ENCODE measurements around the gene EDIL3.

The EDIL3 gene, protein sequence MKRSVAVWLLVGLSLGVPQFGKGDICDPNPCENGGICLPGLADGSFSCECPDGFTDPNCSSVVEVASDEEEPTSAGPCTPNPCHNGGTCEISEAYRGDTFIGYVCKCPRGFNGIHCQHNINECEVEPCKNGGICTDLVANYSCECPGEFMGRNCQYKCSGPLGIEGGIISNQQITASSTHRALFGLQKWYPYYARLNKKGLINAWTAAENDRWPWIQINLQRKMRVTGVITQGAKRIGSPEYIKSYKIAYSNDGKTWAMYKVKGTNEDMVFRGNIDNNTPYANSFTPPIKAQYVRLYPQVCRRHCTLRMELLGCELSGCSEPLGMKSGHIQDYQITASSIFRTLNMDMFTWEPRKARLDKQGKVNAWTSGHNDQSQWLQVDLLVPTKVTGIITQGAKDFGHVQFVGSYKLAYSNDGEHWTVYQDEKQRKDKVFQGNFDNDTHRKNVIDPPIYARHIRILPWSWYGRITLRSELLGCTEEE

DNA sequence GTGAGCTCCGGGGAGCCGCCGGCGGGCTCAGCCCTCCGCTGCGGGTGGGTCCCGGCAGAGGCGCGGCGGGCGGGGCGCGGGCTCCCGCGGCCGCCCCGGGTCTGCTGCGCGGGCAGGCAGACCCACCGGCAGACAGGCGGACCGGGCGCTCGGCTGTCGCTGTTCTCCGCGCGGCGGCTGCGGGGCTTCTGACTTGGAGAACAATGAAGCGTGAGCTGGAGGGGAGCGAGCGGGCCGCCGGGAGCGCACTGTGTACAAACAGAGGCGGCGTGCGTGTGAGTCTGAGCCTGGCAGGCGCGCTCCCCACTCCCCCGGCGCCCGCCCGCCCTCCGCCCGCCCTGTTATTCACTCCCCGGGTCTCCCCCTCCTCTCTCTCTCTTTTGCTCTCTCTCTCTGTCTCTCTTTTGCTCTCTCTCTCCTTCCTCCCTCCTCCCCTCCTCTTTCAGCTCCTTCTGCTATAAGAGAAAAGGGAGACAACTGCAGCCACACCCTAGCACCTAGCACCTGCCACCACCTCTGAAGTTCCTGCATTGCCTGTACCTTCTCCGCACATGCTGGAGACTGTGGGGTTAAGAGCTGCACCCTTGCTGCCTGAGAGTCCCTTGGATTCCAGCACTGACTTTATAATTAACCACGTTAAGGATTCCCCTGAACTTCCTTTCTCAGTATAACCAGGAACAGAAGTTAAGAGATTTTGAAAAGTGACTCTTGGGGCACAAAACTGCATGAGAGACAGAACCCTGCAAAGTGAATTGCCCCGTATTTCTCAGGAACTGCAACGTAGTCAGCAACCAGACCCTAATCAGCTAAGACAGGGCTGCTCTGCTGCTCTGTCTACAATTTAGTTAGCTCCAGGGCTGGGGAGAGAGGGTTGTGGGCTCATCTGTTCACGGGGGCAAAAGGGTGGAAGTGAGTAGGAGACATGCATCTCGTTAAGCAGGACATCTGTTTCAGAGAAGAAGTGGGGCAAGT is at the start of gene EDIL3:
EDIL3 (minus strand) TSS at position 277 of the 972 bp plus-strand sequence. CDS start 506 bp downstream, outside the sequence.
- DNase-seq = no peak

DNA sequence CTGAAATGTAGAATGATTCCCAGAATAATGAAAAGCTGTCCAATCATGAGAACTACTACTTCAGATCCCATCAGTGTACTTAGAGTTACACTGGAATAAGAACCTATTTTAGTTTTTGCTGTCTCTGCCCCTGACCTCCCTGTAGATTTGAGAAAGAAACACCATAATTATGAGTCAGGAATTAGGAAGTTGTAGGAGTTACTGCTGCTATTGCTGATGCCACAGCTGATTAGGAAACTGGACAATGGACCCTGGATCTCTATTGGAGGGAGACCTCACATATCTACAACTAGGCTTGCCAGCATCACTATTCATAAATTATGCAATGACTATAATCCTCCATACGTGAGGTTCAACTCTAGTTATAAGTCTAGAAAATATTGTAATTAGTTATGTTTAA is 48.8 kb upstream of the EDIL3 start:
- DNase-seq = no peak

DNA sequence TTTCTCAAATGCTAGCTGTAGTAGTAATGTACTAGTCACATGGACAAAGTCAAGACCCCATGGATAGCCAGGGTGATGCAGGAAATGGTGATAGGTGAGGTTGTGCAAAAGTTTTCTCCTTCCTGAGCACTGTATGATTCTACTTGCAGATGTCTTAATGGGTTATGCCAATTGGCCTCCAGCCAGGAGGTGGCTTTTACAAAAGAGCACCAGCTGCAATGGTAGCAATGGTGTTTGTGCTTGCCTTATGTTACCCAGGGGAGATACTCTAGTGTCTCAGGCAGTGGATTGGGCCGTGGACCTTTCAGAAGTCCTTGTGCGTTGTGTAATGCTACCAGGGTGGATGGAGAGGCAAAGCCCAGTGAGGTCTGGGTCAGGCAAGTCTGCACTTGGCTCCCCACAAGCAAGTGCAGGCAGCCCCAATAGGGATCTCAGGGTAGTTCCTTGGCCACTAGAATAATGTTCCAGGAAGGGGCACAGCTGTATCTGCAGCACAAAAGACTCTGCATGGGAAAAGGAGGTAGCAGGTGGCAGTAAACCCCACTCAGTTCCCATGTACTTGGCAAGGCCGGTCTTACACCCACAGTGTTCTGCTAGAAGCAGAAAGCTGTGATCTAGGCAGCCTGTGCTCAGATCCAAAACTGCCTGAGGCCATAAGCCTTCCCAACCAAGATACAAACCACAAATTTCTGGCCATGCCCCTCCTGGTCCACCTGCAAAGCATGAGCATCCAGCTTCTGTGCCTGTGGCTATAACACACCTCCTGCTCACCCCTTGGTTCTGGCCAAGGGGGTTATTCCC is 46.4 kb upstream of the EDIL3 start:
- no peak for DNase-seq

DNA sequence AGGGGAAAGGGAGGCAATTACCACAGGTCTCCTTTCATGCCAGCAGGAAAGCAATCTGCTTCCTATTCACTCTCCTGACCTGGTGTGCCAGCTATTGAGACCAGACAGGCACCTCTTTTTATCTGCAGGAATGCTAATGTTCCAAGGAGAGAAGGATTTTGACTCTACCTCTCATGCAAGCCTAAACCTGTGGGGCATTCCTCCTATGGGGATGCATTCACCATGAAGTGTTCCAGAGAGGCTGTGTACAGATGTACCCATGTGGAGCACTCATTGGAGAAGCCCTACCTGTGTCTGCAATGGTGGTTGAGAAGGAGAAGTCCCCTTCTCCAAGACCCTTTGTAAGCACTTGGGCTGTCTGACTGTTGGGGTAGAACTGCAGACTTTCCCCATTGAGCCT is 45.4 kb upstream of the EDIL3 start:
- no peak for DNase-seq

DNA sequence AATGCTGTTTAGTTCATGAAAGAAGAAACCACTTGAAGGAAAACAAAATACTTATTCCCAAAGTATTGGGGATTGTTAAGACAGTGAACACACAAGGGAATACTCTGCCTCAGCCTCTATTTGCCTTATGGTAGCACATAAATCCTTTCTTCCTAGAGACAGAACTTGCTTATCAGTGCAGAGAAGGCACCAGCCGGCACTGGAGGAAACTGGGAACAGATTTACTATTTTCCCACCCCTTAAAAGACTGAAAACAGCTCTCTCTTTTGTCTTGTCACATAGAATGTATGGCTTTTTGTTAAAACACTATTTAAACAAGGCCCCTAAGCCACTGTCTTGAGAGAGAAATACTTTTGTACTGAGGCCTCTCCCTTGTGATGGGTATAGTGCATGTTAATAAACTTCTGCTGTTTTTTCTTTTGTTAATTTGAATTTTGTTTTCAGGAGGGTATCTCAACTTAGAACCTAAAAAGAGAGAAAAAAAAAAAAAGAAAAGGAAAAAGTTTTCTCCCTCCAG is 40.7 kb upstream of the EDIL3 start:
- DNase-seq = no peak

DNA sequence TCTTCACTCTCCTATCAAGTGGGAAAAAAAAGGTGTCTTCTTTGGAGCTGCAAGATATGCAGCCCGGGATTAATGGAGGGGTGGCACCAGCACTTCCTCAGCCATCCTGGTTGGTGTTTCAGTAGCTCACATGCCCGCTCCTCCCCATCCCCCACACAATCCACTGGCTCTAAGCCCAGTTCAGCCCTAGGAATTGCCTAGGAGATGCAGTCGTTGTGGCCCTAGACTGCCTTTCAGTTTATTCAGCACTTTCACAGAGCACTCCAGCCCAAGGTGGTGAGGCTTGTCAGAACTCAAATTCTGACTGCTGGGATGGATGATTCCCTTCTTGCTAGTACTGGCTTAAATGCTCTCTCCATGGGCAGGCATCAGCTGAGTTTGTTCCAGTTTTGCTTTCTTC is 35.1 kb upstream of the EDIL3 start:
- no peak for DNase-seq

DNA sequence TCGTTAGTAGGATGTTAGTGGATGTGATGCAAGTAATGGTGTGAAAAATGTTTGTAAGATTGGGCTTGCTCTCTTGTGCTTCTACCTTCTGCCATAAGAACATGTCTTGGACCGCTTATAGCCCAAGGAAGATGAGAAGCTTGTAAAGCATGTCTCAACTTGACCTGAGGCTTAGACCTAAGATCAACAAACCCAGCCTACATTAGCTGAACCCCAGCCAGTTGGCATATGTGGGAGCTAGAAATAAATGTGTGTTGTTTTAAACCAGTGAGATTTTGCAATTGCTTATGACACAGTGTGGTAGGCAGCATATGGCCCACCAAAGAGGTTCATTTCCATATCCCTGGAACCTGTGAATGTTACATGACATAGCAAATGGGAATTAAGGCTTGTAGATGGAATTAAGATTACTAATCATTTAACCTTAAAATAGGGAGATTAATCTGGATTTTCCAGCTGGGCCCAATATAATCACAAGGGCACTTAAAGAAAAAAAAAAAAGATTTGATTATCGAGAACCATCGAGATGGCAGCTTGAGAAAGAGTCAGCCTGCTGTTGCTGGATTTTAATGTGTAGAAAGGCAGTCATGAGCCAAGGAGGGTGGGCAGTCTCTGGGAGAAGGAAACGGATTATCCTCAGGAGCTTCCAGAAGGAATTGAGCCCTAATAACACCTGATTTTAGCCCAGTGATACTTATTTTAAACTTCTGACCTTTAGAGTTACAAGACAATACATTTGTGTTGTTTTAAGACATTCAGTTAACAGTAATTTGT is 27.3 kb upstream of the EDIL3 start:
- no peak for DNase-seq

DNA sequence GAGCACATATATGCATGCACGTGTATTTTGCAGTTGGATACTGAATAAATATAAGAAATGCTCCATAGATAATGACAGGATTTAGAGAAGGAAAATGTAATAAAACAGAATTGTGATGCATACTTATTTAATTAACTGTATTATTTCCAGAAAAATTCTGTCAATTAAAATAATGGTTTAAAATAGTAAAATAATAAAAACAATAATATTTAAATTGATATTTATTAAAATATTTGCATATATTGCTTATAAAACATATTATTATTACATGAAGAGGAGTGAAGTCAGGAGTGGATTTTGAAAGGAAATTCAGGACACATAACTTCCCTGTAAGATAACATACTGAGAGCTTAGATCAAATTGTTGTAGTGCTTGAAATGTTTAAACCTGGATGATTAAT is 21.4 kb upstream of the EDIL3 start:
- no peak for DNase-seq

DNA sequence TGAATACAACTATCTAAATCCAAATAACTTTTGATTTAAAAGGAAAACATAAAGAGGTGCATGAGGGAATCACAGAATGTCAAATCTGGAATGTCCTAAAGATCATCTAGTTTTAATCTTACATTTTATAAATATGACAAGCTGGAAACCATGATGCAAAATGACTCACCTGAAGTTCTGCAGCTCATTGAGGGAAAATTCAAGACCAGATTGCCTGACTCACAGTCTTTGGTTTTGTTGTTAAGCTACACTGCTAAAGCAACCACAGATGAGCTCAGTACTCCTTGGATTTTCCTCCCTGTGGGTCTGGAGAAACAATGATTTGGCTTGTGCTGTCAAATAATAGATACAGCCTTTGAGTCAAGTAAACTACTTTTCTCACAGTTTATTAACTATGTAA is 19.1 kb upstream of the EDIL3 start:
- DNase-seq = no peak

DNA sequence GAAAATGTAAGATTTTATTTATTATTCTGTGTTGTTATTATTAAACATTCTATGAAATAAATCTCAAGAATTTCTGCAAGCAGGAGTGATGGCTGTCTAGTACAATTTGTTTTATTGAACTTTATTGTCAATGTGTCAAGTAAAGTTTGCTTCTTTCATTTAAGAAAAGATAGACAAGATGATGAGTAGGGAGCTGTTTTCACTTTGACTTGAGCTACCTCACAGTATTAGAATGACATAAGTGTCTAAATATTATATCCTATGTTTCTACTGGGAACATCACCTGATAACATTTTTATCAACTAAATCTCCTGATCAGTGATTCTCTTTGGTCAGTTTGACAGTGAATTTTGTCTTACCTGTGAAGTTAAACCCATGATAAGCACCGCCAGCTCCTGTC is 12.7 kb upstream of the EDIL3 start:
- no peak for DNase-seq

DNA sequence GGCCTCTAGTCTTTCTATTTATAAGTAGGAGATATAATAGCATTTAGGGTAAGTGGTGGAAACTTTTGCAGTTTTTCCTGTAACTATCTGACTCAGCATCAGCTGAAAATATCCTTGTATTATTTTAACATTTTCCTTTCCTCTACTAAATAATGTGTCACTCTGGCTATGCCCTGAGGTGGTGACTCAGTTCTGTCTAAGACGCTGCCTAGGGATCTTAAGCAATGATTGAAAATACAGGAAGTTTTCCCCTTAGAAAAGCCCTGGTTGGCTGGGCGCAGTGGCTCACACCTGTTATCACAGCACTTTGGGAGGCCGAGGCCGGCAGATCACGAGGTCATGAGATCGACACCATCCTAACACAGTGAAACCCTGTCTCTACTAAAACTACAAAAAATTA is 9.3 kb upstream of the EDIL3 start:
- DNase-seq = no peak

DNA sequence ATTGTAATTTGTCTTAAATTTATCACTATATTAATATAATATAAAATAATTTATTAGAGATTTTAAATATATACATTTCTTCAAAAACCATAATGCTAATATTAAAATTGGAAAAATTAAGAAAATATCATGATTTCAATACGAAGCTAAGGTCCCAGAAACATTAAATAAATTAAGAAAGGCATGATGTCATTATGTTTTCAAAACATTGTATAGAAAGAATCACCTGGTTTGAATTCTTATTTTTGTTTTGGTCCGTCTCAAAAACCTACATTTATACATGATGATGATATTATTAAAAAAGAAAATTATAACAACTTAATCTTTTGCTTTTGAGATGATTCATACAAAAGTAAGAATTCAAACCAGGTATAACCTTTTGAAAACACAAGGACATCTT is 8.2 kb upstream of the EDIL3 start:
- no peak for DNase-seq

DNA sequence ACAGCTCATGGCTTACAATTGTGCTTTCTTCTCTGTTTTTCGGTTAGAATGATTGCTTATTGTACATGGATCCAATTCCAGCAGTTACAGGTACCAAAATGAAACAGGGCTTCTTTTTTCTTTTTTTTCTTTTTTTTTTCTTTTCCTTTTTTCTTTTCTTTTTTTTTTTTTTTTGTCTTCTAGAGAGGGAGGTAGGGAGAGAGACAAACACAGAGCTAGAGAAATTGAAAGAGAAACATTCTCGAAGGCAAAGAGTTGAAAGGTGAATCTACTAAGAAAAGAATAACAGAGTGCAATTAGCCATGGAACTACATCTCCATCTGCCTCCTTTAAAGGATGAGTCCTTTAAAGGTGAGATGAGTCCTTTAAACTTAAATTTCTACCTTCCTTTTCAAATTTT is 1.0 kb upstream of the EDIL3 start:
- DNase-seq = no peak

DNA sequence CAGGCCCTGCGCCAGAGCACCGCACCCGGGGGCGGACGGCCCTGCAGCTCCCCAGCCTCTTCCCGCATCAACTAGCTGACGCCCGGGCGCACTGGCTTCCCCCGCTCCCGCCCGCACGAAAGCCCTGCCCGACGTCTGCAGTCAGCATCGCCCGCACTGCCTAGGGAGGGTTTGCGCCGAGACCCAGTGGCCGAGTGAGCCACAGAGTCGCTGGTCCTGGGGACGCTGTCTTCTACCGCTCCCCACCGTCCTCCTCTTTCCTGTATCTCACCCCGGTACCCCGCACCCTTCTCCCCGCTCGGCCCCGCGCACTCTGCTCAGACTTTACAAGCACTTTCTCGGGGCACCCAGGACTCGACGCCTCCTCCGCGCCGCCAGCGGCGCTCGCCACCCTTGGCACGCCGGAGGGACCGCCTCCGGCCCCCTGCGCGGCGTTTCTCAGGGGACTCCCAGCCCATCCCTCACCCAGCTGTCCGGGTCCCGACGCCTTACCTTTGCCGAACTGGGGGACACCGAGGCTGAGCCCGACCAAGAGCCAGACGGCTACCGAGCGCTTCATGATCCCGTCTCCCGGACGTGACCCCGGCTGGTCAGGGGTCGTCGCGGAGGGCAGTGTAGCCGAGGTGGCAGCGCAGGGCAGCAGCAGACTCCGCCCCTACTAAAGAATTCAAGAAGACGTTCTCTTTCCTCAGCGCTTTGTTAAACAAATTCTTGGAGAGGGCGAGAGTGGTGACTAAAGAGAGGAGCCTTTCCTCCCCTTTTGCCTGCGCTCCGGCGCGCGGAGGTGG is 670 bp downstream of the EDIL3 start:
- no peak for DNase-seq

DNA sequence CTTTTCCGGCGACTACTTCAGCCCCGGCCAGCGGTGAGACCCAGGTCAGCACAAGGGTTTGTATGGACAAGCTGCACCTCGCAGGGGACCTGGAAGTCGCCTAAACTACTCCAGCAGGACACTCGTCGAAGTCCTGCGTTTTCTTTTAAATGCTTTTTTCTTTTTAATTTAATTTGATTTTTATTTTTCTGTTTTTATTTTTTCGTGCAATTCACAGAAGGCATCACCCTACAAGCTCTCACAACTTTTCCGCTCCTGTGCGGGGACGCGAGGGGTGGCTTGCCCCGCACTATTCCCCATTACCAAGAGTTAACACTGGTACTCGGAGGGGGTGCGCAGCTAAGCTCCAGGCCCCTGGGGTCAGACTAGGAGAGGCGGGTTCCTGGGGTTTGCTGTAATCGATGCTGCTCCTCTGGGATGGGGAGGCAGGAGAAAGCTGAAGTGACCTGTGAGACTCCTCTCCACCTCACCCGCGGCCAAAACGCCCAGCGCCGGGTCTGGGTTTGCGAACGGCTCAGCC is 1.3 kb downstream of the EDIL3 start:
- no peak for DNase-seq

DNA sequence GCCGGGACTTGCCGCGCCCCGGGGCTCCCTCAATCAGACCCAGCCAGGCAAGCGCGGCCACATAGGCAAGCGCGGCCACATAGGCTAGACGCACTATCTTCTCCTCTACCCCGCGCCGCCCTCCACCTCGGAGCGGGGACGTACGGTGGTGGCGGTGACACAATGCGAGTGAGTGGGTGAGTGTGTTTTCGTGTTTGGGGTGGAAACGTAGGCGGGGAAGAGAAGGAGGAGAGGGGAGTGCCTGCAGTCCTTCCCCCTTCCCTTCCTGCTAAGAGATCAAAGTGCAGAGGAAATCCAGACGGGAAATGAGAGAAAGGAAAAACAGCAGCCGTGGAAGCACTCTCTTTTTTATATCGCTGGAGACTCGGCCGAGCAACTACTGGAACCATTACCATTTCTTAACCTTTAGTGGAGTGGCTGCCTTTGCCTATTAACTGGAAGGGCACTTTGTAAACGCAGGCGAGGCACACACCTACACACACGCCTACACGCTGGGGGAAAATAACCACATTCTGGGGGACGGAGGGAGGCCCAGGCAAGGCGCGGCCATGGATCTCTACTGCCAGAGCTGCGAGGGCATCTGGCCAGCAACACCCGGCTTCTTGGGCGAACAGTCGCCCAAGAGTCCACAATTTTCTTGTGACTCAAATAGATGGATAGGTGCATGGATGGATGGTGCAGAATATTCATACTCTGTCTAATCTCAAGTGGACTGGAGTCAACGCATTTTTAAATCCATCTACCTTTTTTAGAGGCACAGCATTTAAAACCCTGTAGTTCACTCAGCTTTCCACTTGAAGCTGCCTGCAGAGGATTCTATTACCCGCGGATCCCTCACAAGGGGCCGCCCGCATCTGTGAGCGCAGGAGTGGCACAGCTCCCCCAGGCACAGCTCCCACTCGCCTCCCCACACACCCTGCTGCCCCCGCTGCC is 2.1 kb downstream of the EDIL3 start:
- peak; percentile 0 for DNase-seq

DNA sequence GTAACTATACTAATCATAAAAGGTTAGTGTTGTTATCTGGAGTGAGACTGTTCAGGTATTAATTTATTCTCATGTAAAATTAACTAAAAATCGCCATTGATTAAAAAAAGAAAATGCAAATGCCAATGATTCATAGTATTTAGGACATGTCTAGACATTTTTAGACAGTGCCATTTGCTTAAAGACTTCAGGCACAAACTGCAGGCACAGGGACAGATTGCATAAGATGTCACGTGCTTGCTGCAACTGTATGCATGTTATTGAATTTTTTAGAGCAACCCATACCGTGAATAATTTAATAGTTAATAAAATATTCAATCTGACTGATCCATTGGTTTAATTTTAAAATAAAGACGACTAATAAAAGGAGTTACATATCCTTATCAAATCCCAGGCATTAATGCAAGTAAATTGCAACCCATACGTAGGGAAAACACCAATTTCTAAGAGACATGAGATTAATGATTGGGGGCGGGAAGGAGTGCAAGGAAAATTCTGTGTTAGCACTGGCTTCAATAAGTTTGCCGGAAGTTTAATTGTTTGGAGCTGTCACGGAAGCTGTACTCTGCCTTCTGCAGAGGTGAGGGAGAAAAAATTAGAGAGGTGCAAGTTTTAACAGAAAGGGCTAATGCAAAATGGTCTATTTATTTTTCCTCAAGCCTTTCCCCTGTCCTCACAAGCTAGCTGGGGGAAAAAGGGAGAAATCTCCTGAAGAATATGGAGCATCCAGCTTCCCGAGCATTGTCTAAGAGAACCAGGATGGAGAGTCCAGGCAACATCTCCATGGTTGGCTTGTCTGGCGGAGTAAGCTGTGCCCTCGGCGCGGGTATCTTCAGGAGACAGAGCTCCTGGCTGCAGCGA is 2.9 kb downstream of the EDIL3 start:
- no peak for DNase-seq

DNA sequence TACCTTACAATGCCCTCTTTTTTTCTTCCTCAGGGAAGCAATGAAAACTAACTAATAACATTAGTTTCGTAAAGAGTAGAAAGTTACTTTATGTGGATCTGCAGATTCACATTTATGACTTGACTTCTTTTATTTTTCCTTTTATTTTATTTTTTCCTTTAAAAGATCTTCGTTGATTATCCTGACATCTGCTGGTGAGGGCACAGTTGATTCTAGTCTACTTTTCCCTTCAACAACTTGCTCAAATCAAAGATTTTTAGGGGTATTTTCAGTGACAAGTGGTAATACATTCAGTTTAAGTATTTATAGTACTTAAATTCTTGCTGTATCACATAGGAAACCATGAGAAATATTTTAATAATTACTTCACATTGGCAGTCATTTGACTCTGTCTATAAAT is 4.9 kb downstream of the EDIL3 start:
- DNase-seq = no peak

DNA sequence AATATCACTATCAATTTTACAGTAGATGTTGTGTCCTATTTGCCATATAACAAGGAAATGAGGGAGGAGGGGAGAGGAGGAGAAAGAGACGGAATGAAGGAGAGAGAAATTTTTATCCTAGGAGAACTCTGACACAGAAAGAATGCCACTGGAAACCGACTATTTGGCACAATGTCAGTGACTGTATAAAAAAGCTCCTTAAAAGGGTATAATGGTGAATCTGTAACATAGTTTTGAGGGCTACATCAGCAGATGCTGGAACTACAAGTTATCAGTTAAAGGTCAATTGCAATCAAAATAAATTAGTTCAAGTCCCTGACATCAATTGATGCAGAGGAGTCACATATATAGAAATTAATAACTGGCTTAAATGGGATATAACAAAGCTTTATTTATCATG is 5.7 kb downstream of the EDIL3 start:
- DNase-seq = no peak
